NCI-H1694 (cell line): ENCODE measurements around the gene USP1.

ENCODE experiments used
- DNase-seq: peaks from one replicate; lab custom pipeline; 2025; lab: John Stamatoyannopoulos, UW

USP1 gene

DNA sequence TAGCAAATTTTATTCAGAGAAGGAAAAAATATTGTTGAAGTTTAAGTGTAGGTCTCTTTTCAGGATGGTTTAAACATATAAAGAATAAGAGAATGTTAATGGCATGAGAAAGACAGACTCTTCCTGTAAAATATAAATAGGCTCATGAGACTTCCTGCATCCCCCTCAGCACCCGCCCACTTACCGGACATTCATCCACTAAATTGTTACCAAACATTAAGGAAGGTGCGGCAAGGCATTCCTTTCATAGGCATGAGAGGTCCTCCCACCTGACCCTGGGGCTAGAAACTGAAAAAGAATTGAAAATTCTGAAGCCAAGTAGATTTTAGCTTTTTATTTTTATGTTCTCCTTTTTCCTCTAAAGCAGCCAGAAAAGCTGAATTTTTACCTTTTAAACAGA is 10.6 kb upstream of the USP1 start:
- DNase-seq = no peak

DNA sequence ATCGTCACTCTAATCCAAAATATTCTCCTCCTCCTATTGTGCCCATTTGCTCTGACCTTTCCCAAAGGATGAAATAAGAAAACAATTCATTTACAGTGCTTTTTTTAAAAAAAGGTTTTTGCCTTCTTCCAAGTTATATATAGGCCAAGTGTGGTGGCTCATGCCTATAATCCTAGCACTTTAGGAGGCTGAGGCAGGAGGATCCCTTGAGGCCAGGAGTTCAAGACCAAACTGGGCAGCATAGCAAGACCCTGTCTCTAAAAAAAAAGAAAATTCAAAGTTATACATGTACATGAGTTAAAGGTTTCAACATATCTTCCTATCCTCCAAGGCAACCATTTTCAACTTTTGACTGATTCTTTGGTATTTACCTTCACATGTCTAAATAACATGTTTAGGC is 10.1 kb upstream of the USP1 start:
- no peak for DNase-seq

DNA sequence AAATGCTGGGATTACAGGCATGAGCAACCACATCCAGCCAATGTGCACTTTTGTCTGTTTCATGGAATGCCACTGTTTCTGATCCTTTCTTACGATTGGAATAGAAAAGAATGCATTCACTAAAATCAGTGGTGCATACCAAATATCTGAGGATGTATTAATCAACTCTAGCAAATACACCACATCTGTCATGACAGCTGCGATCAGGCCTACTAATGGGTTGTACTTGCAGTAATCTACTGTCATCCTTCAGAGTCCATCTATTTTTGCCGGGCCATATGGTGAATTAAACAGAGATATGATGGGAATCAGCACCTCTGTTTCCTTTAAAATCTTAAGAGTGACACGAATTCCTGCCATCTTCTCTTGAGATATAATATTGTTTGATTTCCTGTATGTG is 8.5 kb upstream of the USP1 start:
- peak; percentile 99 for DNase-seq

DNA sequence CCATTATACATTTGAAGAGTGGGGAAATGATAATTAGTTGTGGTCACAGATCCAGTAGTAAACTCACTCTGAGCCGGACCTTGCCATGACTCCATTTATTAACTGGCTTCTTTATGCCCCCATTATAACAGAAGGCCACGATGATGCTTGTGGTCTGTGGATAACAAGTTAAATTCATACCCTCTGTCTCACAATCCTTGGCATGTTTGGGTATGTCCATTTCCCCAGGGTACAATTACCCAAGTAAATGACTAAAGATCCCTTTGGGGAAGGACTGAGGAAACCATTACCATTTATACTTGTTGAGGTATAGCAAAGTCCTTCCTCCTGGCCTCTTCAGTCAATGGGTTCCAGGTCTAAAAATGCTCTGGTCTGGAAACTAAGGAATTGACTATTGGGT is 7.3 kb upstream of the USP1 start:
- DNase-seq = no peak

DNA sequence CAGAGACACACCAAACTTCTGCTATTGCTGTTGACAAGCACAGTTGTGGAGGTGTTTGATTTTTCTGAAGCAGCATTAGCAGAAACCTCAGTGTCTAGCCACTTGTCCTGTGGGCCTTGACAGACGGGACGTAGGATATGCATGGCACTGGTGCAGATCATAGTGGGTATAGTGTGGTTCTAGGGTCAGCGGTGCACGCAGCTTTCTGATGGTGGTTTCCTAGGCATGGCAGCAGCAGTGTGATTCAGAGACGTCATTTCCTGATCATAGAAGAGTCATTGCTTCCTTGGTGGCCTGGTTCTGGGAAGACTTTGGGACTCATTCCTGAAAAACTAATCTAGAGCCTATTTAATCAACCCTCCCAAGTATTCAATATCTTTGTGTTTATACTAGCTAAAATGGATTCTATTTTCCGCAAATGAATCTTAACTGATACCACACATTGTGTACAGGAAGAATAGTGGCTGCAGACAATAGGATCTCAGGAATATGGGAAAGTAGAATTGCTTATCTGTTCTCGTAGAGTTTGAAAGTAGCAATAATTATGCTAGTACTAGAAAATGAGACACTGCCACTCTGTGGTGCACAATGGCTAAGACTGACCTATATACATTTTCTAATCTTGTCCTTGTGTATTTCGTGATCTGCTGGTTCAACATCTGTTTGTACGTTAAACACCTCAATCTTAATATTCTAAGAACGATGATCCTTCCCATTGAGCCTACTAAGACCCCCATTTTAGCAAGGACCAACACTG is 2.8 kb upstream of the USP1 start:
- DNase-seq = peak; percentile 37

DNA sequence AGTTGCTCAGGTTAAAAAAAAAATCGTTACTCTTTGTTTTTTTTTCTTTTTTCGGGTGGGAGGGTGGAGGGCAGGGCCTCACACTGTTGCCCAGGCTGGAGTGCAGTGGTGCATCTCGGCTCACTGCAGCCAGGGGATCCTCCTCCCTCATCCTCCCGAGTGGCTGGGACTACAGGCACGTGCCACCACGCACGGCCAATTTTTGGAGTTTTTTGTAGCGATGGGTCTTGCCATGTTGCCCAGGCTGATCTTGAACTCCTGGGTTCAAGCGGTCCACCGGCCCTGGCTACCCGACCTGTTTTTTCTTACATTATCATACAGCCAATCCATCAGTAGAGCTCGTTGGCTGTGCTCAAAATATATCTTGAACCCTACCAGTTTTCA is 2.2 kb upstream of the USP1 start:
- DNase-seq = no peak

DNA sequence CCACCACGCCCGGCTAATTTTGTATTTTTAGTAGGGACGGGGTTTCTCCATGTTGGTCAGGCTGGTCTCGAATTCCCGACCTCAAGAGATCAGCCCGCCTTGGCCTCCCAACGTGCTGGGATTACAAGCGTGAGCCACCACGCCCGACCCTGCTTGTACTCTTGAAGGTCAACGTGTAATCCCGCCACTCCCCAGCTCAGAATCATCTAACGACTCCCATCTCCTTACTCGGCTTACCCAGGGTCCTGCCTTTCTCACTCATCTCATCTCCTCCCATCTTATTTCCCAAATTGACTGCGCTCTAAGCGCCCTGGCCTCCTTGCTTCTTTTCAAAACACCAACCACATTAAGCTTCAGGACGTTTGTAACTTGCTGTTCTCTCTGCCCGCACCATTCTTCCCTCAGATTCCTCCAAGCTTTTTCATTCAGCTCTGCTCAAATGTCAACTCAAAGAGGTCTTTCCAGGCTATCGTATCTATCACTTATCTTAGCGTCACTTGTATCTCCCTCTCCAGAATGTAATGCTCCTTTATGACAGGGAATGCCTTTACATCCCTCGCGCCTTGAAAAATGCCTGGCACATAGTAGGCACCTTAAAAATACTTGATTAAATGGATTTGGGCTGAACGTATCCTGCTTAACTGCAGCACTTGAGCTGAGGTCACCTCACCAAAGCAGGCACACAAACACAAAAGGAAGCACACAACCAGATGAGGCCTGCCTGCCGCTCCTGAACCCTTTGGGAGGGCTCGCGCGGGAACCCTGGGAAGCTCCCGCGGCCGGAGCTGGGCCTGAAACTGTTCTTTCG is 1.4 kb upstream of the USP1 start:
- DNase-seq = no peak

DNA sequence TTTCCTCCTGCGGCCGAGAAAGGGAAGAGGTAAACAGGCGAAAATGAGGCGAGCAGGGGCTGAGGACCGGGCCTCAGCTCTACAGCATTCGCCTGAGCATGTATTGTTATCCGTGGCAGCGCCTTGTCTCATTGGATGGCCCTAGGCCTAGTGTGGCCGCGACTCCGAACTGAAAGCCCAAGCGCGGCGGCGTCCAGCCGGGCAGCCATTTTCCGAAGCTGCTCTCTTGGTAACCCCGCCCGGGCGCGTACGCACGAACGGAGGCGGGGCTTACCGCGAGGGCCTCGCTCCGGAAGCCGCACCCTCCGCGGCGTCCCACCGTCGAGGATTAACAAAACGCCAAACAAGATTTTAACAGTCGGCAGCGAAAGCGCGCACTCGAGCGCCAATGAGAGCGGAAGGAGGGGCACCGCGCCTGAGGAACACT is 797 bp upstream of the USP1 start:
- no peak for DNase-seq

DNA sequence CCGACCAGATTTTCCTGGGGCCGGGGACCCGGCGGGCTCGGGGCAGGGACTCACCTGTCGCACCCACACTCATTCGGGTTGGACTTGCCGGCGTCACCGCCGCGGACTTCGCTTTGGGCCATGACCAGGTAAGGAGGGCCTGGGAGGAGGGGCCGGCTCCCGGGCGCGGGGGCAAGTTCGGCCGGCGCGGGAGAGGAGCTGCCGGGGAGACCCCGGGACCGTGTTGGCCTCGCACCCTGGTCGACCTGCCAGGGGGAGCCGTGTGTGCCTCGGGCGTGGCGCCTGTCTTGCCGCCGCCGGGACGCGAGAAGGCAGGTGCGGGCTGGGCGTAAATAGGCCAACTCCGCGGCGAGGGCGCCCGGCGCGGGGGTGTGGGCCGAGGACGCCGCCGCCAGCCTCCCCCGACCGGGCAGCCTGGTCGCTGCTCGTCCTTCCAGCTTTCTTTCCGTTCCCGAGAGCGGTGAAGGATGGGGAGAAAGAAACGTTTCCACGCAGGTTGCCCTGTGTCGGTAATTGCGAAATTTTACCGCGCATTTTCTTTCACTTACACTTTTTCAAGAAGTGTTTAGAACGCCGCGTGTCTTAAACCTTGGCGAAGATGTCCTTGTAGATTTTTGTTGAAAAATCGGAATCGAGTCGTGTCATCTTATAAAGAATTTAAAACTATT is 558 bp downstream of the USP1 start:
- no peak for DNase-seq

DNA sequence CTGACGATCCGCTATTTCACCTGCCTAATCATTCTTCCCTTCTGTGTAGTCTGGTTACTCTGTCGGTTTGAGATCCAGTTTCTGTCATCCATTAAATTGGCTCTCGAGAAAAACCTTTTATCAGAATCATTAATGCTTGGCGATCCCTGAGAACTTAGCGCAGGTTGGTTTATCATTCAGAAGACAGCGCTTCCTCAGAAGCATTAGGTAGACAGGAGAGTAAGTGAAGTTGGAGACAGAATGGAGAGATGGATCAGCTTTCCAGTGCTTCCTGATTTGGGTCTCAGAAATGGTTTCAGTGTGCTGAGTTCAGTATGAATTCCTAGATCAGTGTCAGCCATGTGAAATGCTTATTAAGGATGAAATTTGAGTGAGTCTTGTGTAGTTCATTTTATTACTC is 1.3 kb downstream of the USP1 start:
- DNase-seq = peak; percentile 8

DNA sequence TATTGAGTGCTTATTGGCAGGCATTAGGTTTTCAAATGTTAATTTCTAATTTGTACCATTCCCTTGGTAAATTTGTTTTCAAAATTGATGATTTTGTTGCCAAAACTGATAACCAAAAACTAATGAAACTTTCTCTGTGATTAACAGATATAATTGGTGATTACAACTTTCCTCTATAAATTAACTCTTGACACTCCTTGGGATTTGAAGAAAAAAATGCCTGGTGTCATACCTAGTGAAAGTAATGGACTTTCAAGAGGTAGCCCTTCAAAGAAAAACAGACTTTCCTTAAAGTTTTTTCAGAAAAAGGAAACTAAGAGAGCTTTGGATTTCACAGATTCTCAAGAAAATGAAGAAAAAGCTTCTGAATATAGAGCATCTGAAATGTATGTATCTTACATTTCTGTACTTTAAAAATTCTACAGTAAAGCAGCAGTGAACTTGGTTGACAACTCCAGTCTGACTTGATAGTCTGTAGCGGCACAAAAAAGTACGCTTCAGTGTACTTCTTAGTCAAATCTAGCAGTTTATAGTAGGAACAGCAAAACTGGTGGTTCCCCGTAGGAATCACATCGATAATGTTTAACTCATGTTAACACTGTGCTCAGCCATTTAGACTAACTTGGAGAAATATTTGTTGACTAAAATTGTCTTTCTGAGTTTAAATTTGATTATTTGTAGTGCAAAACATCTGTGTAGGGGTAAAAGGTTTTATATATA is 3.0 kb downstream of the USP1 start:
- DNase-seq = peak; percentile 36

DNA sequence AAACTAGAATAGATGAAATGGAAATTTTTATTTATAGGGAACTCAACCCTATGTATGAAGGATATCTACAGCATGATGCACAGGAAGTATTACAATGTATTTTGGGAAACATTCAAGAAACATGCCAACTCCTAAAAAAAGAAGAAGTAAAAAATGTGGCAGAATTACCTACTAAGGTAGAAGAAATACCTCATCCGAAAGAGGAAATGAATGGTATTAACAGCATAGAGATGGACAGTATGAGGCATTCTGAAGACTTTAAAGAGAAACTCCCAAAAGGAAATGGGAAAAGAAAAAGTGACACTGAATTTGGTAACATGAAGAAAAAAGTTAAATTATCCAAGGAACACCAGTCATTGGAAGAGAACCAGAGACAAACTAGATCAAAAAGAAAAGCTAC is 7.9 kb downstream of the USP1 start:
- no peak for DNase-seq

DNA sequence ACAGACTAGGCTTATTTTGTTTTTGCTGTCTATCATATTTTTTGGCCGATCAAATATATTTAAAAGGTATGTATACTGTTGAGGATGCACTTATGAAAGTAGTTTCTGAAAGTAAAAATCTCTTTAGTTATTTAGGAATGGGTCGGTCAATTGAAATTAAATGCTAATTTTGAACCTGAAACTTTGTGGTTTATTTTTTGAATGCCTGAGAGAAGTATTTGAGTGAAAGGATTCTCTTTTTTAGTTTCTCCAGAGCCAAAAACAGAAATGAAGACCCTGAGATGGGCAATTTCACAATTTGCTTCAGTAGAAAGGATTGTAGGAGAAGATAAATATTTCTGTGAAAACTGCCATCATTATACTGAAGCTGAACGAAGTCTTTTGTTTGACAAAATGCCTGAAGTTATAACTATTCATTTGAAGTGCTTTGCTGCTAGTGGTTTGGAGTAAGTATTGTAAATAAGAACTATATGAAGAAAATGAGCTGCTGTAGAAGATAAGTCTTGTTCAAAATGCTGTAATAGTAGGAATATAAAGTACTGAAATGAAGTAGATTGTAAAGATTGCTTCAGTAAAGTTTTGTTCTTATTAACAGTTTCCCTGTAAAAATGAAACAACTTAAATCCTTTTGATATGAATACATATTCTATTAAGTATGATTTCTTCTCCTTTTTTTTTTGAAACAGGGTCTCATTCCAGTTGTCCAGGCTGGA is 11.5 kb downstream of the USP1 start:
- no peak for DNase-seq

DNA sequence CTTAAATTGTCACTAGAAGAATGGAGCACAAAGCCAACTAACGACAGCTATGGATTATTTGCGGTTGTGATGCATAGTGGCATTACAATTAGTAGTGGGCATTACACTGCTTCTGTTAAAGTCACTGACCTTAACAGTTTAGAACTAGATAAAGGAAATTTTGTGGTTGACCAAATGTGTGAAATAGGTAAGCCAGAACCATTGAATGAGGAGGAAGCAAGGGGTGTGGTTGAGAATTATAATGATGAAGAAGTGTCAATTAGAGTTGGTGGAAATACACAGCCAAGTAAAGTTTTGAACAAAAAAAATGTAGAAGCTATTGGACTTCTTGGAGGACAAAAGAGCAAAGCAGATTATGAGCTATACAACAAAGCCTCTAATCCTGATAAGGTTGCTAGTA is 13.5 kb downstream of the USP1 start:
- no peak for DNase-seq

DNA sequence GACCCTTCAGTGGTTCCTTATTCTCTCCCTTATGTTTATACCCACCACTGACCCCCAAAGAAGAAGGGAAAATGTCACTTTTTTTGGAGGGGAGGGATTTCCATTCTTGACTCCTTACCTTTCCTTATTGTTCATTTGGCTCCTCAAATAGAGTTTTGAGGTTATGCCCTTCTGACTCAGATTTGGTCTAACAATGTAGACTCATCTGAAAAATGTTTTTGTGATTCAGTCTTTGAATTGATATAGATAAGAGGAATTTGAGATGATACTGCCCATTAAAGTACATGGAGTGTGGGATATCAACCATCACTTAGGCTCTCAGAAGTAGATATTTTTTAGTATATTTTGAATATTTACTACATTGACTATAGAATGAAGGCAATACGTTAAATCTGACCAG is 16.1 kb downstream of the USP1 start:
- no peak for DNase-seq

DNA sequence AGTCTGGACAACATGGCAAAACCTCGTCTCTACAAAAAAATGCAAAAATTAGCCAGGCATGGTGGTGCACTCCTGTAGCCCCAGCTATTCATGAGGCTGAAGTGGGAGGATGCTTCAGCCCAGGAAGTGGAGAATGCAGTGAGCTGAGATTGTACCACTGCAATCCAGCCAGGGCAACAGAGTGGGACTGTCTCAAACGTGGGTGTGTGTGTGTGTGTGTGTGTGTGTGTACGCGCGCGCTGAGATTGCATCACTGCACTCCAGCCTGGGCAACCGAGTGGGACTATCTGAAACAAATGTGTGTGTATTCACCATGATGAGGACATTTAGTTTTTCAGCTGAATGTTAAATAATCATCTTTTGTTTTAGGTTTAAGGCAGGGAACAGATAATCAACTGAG is 21.1 kb downstream of the USP1 start:
- no peak for DNase-seq

DNA sequence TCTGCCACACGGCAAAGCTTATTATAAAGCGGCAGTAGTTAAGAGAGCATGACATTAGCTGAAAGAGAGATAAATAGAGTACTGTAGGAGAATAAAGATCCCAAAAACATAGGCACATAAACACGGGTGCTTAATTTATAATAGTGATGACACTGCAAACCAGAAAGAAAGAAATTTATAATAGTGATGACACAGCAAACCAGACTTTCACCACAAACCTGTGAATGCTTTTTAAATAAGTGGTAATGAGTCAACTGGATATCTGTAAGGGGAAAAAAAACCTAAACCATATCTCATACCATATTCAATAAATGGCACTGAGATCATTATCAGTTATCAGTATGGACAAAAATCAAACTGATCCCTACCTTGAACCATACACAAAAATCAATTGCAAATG is 25.5 kb downstream of the USP1 start:
- no peak for DNase-seq

DNA sequence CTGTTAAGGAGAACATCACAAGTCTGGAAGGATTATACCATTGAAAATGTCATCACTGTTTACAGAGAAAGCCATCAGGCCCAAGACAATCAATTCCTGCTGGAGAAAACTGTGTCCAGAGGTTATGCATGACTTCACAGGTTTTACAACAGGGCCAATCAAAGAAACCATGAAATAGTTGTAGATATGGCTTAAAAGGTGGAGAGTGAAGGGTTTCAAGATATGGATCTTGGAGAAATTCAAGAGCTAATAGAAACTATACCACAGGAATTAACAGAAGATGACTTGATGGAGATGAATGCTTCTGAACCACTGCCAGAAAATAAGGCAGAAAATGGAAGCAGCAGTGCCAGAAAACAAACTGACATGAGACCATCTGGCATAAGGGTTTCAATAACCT is 30.2 kb downstream of the USP1 start:
- DNase-seq = no peak

DNA sequence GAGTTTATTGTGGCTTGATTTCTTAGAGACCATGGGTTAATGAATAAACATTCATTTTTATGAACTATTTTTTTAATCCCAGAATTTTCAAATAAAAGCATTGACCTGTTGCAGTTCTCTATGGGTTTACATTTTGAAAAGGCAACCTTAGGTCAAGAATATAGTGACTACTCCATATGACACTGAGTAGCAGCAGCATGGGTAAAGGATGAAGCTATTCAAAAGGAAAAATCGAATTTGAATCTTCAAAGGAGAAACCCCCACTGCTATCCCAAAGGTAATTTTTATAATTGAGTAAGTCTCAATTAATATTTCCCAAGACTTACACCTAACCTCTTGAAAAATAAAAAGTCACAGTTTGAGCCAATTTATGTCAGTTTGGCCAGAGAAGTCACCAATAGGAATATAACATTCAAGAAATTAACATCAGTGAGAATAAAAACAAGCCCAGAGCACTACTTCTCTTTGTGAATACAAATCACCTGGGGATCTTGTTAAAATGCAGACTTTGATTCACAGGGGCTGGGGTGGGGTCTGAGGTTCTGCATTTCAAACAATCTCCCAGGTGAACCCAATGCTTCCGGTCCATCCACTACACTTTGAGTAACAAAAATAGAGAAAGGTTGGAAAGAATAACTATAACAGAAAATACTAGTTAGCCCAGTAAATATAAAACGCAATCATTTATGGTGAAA is 39.8 kb downstream of the USP1 start:
- DNase-seq = no peak

DNA sequence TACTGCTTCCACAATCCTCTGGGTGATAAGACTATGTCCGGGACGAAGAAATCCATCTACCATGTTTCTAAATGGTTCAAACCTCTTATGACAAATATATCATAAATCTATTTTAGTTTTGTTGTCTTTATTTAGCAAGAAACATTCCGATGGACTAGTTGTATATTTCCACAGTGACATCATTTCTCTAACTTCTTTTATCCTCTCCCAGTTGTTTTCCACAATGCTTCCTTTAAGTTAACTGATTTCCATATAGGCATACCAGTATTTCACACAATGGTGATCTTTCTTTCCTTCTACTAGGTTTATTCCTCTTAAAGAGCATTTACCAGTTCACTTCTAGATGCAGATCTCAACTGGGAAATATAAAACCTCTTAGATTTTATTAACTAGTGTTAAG is 44.8 kb downstream of the USP1 start:
- no peak for DNase-seq

DNA sequence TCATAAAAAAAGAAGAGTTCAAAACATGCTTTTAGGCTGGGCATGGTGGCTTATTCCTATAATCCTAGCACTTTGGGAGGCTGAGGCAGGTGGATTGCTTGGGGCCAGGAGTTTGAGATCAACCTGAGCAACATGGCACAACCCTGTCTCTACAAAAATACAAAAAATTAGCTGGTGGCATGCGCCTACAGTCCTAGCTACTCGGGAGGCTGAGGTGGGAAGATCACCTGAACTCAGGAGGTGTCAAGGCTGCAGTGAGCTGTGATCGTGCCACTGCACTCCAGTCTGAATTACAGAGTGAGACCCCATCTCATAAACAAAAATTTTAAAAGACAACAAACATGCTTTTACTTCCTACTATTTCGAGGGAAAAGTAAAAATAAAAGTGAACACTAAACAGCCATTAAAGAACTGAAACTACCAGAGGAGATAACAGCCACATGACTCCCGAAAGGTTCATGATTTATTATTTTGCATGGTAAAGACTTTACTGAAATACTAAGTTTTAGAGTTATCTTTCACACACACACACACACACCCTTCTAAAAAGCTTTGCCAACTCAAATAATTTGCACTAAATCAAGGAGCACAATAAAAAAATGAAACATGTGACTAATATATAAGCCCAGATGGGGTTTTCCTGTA is 48.1 kb downstream of the USP1 start:
- no peak for DNase-seq
